B cell (primary cell): ENCODE results near the gene ARHGAP26.

Source experiments
- EZH2 ChIP-seq: IDR thresholded peaks from 2 replicates; pipeline ENCODE4 v1.6.1; 2012; ENCODE audit warnings: borderline replicate concordance, low read depth, mild to moderate bottlenecking, moderate library complexity, low read length; ENCODE audit not compliant: insufficient read depth, poor library complexity, severe bottlenecking
- TF ChIP-seq, protein P1 (sequence below): fragments of 200-600 bp; IDR thresholded peaks from one replicate; pipeline ENCODE4 v1.8.0; 2022; ENCODE audit warnings: antibody characterized with exemption, mild to moderate bottlenecking

DNA sequence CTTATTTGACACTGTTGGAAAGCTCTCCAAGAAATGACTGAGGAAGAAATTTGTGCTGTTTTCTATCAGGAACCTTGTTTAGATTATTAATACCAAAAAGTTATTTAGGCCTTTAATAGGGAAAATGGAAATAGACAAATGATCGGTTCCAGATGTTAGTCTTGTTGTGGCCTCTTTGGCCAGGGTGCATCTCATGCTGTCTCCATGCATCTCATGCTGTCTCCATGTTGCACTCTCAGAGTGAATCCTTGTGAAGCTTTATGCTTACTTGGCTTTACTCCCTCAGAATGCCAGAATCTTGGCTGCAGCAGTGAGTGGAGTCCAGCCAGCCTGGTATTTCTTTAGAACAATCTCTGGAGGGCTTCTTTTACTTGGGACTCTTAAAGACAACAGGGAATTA lies 185.5 kb downstream of the ARHGAP26 start:
- TF ChIP-seq, protein P1, sequence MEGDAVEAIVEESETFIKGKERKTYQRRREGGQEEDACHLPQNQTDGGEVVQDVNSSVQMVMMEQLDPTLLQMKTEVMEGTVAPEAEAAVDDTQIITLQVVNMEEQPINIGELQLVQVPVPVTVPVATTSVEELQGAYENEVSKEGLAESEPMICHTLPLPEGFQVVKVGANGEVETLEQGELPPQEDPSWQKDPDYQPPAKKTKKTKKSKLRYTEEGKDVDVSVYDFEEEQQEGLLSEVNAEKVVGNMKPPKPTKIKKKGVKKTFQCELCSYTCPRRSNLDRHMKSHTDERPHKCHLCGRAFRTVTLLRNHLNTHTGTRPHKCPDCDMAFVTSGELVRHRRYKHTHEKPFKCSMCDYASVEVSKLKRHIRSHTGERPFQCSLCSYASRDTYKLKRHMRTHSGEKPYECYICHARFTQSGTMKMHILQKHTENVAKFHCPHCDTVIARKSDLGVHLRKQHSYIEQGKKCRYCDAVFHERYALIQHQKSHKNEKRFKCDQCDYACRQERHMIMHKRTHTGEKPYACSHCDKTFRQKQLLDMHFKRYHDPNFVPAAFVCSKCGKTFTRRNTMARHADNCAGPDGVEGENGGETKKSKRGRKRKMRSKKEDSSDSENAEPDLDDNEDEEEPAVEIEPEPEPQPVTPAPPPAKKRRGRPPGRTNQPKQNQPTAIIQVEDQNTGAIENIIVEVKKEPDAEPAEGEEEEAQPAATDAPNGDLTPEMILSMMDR = no peak
- no peak for TF ChIP-seq EZH2
